H1 (cell line): ENCODE measurements around the gene CCDC7. TPM values are rescaled to one million over a fixed set of nuclear protein-coding genes. Genes with fewer than 3 reads are reported as not detected.

Experiments used
- CTCF ChIA-PET: fragments of 300-600 bp; sonication (Branson Sonifier 250); formaldehyde crosslinking; loops from one replicate; lab custom pipeline; 2021; ENCODE audit not compliant: partially characterized antibody; lab: Charles Lee
- POLR2A ChIA-PET: fragments of 300-600 bp; sonication (Branson Sonifier 250); formaldehyde crosslinking; loops from one replicate; lab custom pipeline; 2021; ENCODE audit warnings: inconsistent platforms; ENCODE audit not compliant: partially characterized antibody; lab: Charles Lee
- DNase-seq, 2 experiments: peaks; one replicate each; pipeline versions ENCODE4 v3.0.0 to v3.0.0-alpha.2; 2010 to 2022; ENCODE audit warnings: low spot score in 2 of 2, low read depth in 1 of 2, mixed read lengths in 1 of 2
- FAIRE-seq: peaks from 2 replicates; lab custom pipeline; 2011; peaks lifted over from hg19 to GRCh38; lab: Jason Lieb, UNC
- H2AFZ ChIP-seq: 2 replicates; pipeline ENCODE4 v1.8.1; 2012; ENCODE audit warnings: low read length, inconsistent platforms
- H2AK5ac ChIP-seq: 2 replicates; pipeline ENCODE4 v1.6.1; 2013; ENCODE audit warnings: low read depth, low read length
- H2BK120ac ChIP-seq: replicated peaks from 2 replicates; pipeline ENCODE3; 2013; ENCODE audit warnings: low read depth, low read length, inconsistent platforms
- H2BK12ac ChIP-seq: 2 replicates; pipeline ENCODE4 v1.6.1; 2013; ENCODE audit warnings: low read depth, low read length
- H2BK15ac ChIP-seq: 2 replicates; pipeline ENCODE4 v1.6.1; 2013; ENCODE audit warnings: low read length
- H2BK20ac ChIP-seq: 2 replicates; pipeline ENCODE4 v1.6.1; 2013; ENCODE audit warnings: low read length
- H2BK5ac ChIP-seq: 2 replicates; pipeline ENCODE4 v1.6.1; 2013; ENCODE audit warnings: low read depth, low read length
- H3K14ac ChIP-seq: 2 replicates; pipeline ENCODE4 v1.6.1; 2013; ENCODE audit warnings: inconsistent platforms; ENCODE audit not compliant: insufficient read length
- H3K18ac ChIP-seq: 2 replicates; pipeline ENCODE4 v1.6.1; 2013; ENCODE audit warnings: low read length; ENCODE audit errors: extremely low read depth
- H3K23ac ChIP-seq: 2 replicates; pipeline ENCODE4 v1.6.1; 2013; ENCODE audit warnings: inconsistent platforms; ENCODE audit not compliant: insufficient read length
- H3K23me2 ChIP-seq: 2 replicates; pipeline ENCODE4 v1.6.1; 2013; ENCODE audit warnings: low read depth, low read length
- H3K27ac ChIP-seq: 2 replicates; pipeline ENCODE4 v1.6.1; 2011; ENCODE audit warnings: low read depth, low read length, inconsistent platforms
- H3K27me3 ChIP-seq, 4 experiments: replicated peaks in 1 of 4; 1 replicate in 1 of 4; 2 replicates in 3 of 4; pipeline versions ENCODE4 v1.6.1 to v1.8.1; 2011 to 2013; ENCODE audit warnings: low read length in 3 of 4, mild to moderate bottlenecking in 3 of 4, inconsistent platforms in 2 of 4, mixed read lengths in 2 of 4, moderate library complexity in 1 of 4; ENCODE audit not compliant: control insufficient read depth in 3 of 4, insufficient read depth in 3 of 4; ENCODE audit errors: extremely low read depth in 1 of 4
- H3K36me3 ChIP-seq, 4 experiments: 2 replicates each; pipeline versions ENCODE4 v1.6.1 to v1.8.1; 2011 to 2013; ENCODE audit warnings: mild to moderate bottlenecking in 4 of 4, low read length in 3 of 4, moderate library complexity in 2 of 4, control low read depth in 1 of 4, inconsistent platforms in 1 of 4; ENCODE audit not compliant: insufficient read depth in 4 of 4, control insufficient read depth in 2 of 4
- H3K4ac ChIP-seq: replicated peaks from 2 replicates; pipeline ENCODE3; 2013; ENCODE audit warnings: low read length, low read depth, mixed read lengths, inconsistent platforms; ENCODE audit not compliant: insufficient read length
- H3K4me1 ChIP-seq, 4 experiments: replicated peaks in 1 of 4; 1 replicate in 1 of 4; 2 replicates in 3 of 4; pipeline versions ENCODE4 v1.6.1 to v1.8.1; 2011 to 2013; ENCODE audit warnings: low read length in 3 of 4, inconsistent platforms in 2 of 4, mixed read lengths in 1 of 4; ENCODE audit not compliant: insufficient read depth in 4 of 4, control insufficient read depth in 3 of 4
- H3K4me2 ChIP-seq, 2 experiments: 2 replicates each; pipeline versions ENCODE4 v1.6.1 to v1.8.1; 2011 to 2013; ENCODE audit warnings: low read depth in 2 of 2, low read length in 2 of 2, control low read depth in 1 of 2, inconsistent platforms in 1 of 2, mild to moderate bottlenecking in 1 of 2; ENCODE audit not compliant: insufficient read depth in 1 of 2
- H3K4me3 ChIP-seq, 4 experiments: fragments of 200-600, 300-600 bp in 1 of 4; sonication (generic), shearing (Covaris generic), sonication (Bioruptor Twin) in 1 of 4; 2 replicates each; pipeline versions ENCODE4 v1.5.1 to v1.8.1; 2011 to 2016; ENCODE audit warnings: low read length in 4 of 4, low read depth in 3 of 4, control low read depth in 2 of 4, inconsistent platforms in 2 of 4, mild to moderate bottlenecking in 2 of 4, mixed read lengths in 1 of 4, moderate library complexity in 1 of 4; ENCODE audit not compliant: insufficient read depth in 2 of 4; ENCODE audit errors: extremely low read depth in 1 of 4
- H3K56ac ChIP-seq: replicated peaks from 2 replicates; pipeline ENCODE3; 2013; ENCODE audit warnings: low read depth, mild to moderate bottlenecking, mixed read lengths, low read length, inconsistent platforms; ENCODE audit not compliant: insufficient read length
- H3K79me1 ChIP-seq: 2 replicates; pipeline ENCODE4 v1.6.1; 2013; ENCODE audit warnings: low read depth, low read length, control low read depth
- H3K79me2 ChIP-seq, 2 experiments: 2 replicates each; pipeline versions ENCODE4 v1.6.1 to v1.8.1; 2012 to 2013; ENCODE audit warnings: low read length in 2 of 2, mild to moderate bottlenecking in 2 of 2, inconsistent platforms in 1 of 2; ENCODE audit not compliant: insufficient read depth in 2 of 2, control insufficient read depth in 1 of 2
- H3K9ac ChIP-seq, 4 experiments: replicated peaks in 1 of 4; 1 replicate in 1 of 4; 2 replicates in 3 of 4; pipeline versions ENCODE4 v1.6.1 to v1.8.1; 2011 to 2013; ENCODE audit warnings: low read depth in 3 of 4, low read length in 3 of 4, control low read depth in 2 of 4, mild to moderate bottlenecking in 2 of 4, moderate library complexity in 2 of 4, inconsistent platforms in 1 of 4; ENCODE audit errors: extremely low read depth in 1 of 4
- H3K9me3 ChIP-seq, 2 experiments: 2 replicates each; pipeline versions ENCODE4 v1.6.1 to v1.8.1; 2012 to 2013; ENCODE audit warnings: mild to moderate bottlenecking in 2 of 2, moderate library complexity in 2 of 2, control low read depth in 1 of 2, inconsistent platforms in 1 of 2, low read depth in 1 of 2, low read length in 1 of 2, mixed read lengths in 1 of 2; ENCODE audit not compliant: insufficient read depth in 2 of 2
- H4K20me1 ChIP-seq, 2 experiments: replicated peaks in 1 of 2; 2 replicates each; pipeline versions ENCODE3 to v1.8.1; 2011 to 2013; ENCODE audit warnings: inconsistent platforms in 2 of 2, low read length in 2 of 2, mild to moderate bottlenecking in 1 of 2; ENCODE audit not compliant: insufficient read depth in 2 of 2, control insufficient read depth in 1 of 2
- H4K5ac ChIP-seq: 2 replicates; pipeline ENCODE4 v1.6.1; 2013; ENCODE audit warnings: low read length, low read depth, mixed read lengths, inconsistent platforms; ENCODE audit not compliant: insufficient read length
- H4K8ac ChIP-seq: 2 replicates; pipeline ENCODE4 v1.8.0; 2013; ENCODE audit warnings: mild to moderate bottlenecking, moderate library complexity, low read length, inconsistent platforms; ENCODE audit not compliant: insufficient read depth; ENCODE audit errors: extremely low read depth
- H4K91ac ChIP-seq: replicated peaks from 2 replicates; pipeline ENCODE3; 2013; ENCODE audit warnings: low read length, mixed read lengths, inconsistent platforms; ENCODE audit not compliant: insufficient read length
- EZH2 ChIP-seq: fragments of 200-600 bp; sonication (generic); IDR thresholded peaks from 2 replicates; pipeline ENCODE4 v1.7.1; 2012; ENCODE audit warnings: low read depth, mild to moderate bottlenecking, moderate library complexity, low read length, inconsistent platforms; ENCODE audit not compliant: severe bottlenecking
- JUND ChIP-seq: IDR thresholded peaks from 2 replicates; pipeline ENCODE4 v1.6.1; 2011; ENCODE audit warnings: mild to moderate bottlenecking, improper control_type of control experiment, low read length
- MAFK ChIP-seq: IDR thresholded peaks from 2 replicates; pipeline ENCODE4 v1.6.1; 2012; ENCODE audit warnings: low read depth, mild to moderate bottlenecking, improper control_type of control experiment, low read length
- NANOG ChIP-seq: IDR thresholded peaks from 2 replicates; pipeline ENCODE4 v1.6.1; 2011; ENCODE audit warnings: low read length, low read depth, mild to moderate bottlenecking, inconsistent platforms; ENCODE audit not compliant: insufficient read depth, poor library complexity, severe bottlenecking
- PHF8 ChIP-seq: fragments of 200-600 bp; sonication (generic); conservative IDR thresholded peaks from 2 replicates; pipeline ENCODE4 v1.7.1; 2012; ENCODE audit warnings: low read depth, mild to moderate bottlenecking, inconsistent platforms, low read length, moderate library complexity
- RAD21 ChIP-seq, 2 experiments: IDR thresholded peaks in 1 of 2; conservative IDR thresholded peaks in 1 of 2; 2 replicates each; pipeline ENCODE4 v1.6.1; 2011; ENCODE audit warnings: low read depth in 2 of 2, low read length in 2 of 2, improper control_type of control experiment in 1 of 2, inconsistent platforms in 1 of 2, mild to moderate bottlenecking in 1 of 2, moderate library complexity in 1 of 2
- RNF2 ChIP-seq: fragments of 200-900, 300-1000 bp; sonication (generic); IDR thresholded peaks from 2 replicates; pipeline ENCODE4 v1.7.1; 2016; ENCODE audit warnings: borderline replicate concordance, low read depth, mild to moderate bottlenecking, antibody characterized with exemption, low read length; ENCODE audit not compliant: poor library complexity, severe bottlenecking; ENCODE audit errors: missing control alignments
- RXRA ChIP-seq: IDR thresholded peaks from 2 replicates; pipeline ENCODE4 v1.6.1; 2011; ENCODE audit warnings: low read depth, mild to moderate bottlenecking, low read length, moderate library complexity; ENCODE audit not compliant: insufficient read depth
- SIX5 ChIP-seq: IDR thresholded peaks from 2 replicates; pipeline ENCODE4 v1.6.1; 2011; ENCODE audit warnings: mild to moderate bottlenecking, low read depth, low read length
- SP4 ChIP-seq: IDR thresholded peaks from 2 replicates; pipeline ENCODE4 v1.6.1; 2012; ENCODE audit warnings: low read length, inconsistent platforms
- TCF12 ChIP-seq: IDR thresholded peaks from 2 replicates; pipeline ENCODE4 v1.6.1; 2011; ENCODE audit warnings: low read depth, mild to moderate bottlenecking, low read length
- ZNF274 ChIP-seq: IDR thresholded peaks from 2 replicates; pipeline ENCODE4 v1.7.0; 2012; ENCODE audit warnings: low read length, borderline replicate concordance; ENCODE audit errors: extremely low read depth
- WGBS, 2 experiments: shearing (Covaris generic) in 1 of 2; methylation state at CpG; one replicate each; pipeline versions ENCODE4 v1.1.6 to v1.1.7; 2013 to 2015; ENCODE audit warnings: low lambda C conversion rate in 2 of 2, mixed read lengths in 2 of 2, inconsistent platforms in 1 of 2, low coverage in 1 of 2, missing lambda C conversion rate in 1 of 2; ENCODE audit not compliant: insufficient replicate concordance in 2 of 2, insufficient coverage in 1 of 2, insufficient read length in 1 of 2; ENCODE audit errors: extremely low coverage in 1 of 2, missing lambda C conversion rate in 1 of 2; 5-methylcytosine and 5-hydroxymethylcytosine counted together
- polyA plus RNA-seq, 7 experiments: library from polyadenylated mRNA; depleted of rRNA in 3 of 7; stranded (reverse) in 5 of 7; unstranded in 2 of 7; fragments of >200 nt in 5 of 7; fragments of 200-250 nt in 2 of 7; gene quantifications; 1 replicate in 5 of 7; 2 replicates in 1 of 7; 4 replicates in 1 of 7; pipeline versions ENCODE4 v1.2.1 to v1.2.3, GENCODE V29; 2011 to 2013; ENCODE audit warnings: missing spikeins in 2 of 7, mixed read lengths in 2 of 7
- total RNA-seq: library from RNA; stranded (reverse); fragmentation: NEBNext Ultra II Directional; extraction: Animal tissue kit (Norgen Biotek cat#: 25700); gene quantifications from 2 replicates; pipeline ENCODE4 v1.2.1, GENCODE V29; 2021
- TF ChIP-seq, protein P1 (sequence below): IDR thresholded peaks from 2 replicates; pipeline ENCODE4 v1.6.1; 2011; ENCODE audit warnings: low read depth, mild to moderate bottlenecking, low read length; ENCODE audit not compliant: insufficient read depth

The CCDC7 gene
- total and polyA plus RNA-seq, 2 of the 8 experiments (the other 6 are each of a cell fraction or from before 2014, with no cell fraction given), result 0.18 to 0.74 TPM

DNA sequence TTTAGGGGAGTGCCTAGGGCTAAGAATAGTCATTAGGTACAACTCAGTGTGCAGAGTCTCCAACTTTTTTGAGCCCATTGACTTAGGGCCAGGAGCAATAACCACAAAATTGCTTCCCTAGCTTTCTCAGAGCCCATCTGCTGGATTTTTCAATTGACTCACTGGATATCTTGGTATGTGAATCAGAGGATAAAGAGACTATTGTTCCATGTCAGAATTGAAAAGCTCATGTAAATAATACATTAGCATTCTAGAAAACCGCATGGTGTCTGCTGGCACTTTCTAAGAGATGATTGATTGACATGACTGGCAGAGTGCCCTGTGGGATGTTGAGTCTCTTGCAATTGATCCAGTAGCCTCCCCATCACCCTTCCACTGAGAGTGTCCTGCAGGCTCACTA is 246.2 kb downstream of the CCDC7 start:
- ChIA-PET POLR2A (no interaction called here), CTCF (interaction anchor here (0.6 kb wide), 1 partner anchor 1680 kb away, joined by 3 read pairs; no protein-coding TSS in a partner anchor)
- H3K4me1 ChIP-seq, result no peaks in the 10 kb centered on the region
- H3K4ac ChIP-seq, result no peak overlapping the region
- H2AFZ ChIP-seq, result no peak overlapping the region
- H3K56ac ChIP-seq, result no peak overlapping the region
- peaks cover 12 to 28% of the 10 kb centered on the region in 2 experiments for H3K9me3 ChIP-seq
- no peak overlapping the region for H3K18ac ChIP-seq
- FAIRE-seq (no peak), DNase-seq (no peak)
- H4K8ac ChIP-seq, result no peak overlapping the region
- H2BK5ac ChIP-seq, result no peak overlapping the region
- H3K14ac ChIP-seq, result no peak overlapping the region
- H4K91ac ChIP-seq, result no peak overlapping the region
- H2BK15ac ChIP-seq, result no peak overlapping the region
- no peaks in the 10 kb centered on the region for H3K79me1 ChIP-seq
- H2BK120ac ChIP-seq, result no peak overlapping the region
- no peak overlapping the region for H2BK12ac ChIP-seq
- no peaks in the 10 kb centered on the region for H3K27me3 ChIP-seq
- H4K20me1 ChIP-seq, result no peaks in the 10 kb centered on the region
- no peaks in the 10 kb centered on the region for H3K23me2 ChIP-seq
- H3K79me2 ChIP-seq, result no peaks in the 10 kb centered on the region
- H2AK5ac ChIP-seq, result no peak overlapping the region
- no peak overlapping the region for H3K4me2 ChIP-seq
- H3K9ac ChIP-seq, result no peak overlapping the region
- H3K27ac ChIP-seq, result no peak overlapping the region
- WGBS, 2 experiments, result 48% methylated on average over 1 of the region's 1 CpG; no CpG with 5 or more reads in 1 of the 2 experiments
- no peak overlapping the region for H3K23ac ChIP-seq
- H4K5ac ChIP-seq, result no peak overlapping the region
- H2BK20ac ChIP-seq, result no peak overlapping the region
- H3K4me3 ChIP-seq, result no peak overlapping the region
- no peaks in the 10 kb centered on the region; a peak in 1 of 8 replicates for H3K36me3 ChIP-seq
- TF ChIP-seq SP4 (no peak), TCF12 (no peak), PHF8 (no peak), RAD21 (IDR thresholded peaks at IDR 0.05 in 1 of 2, conservative IDR thresholded peaks at IDR 0.05 in 1 of 2; ENCODE audit: low read depth in 2 of 2, low read length in 2 of 2) (no peak), RXRA (no peak), NANOG (no peak), JUND (no peak), MAFK (no peak), ZNF274 (no peak), RNF2 (no peak), EZH2 (no peak), SIX5 (no peak)
- TF ChIP-seq, protein P1, sequence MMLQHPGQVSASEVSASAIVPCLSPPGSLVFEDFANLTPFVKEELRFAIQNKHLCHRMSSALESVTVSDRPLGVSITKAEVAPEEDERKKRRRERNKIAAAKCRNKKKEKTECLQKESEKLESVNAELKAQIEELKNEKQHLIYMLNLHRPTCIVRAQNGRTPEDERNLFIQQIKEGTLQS, result no peak
